Activated naive CD8-positive, alpha-beta T cell (primary cell): ENCODE measurements around the gene ANKRD42.
A peak's percentile ranks its signal among the peaks of the same experiment; 100 is the strongest.

Experiments used
- H3K27ac Mint-ChIP-seq: one replicate; pipeline ENCODE4 v1.8.0; 2021; ENCODE audit warnings: mixed read lengths
- H3K27me3 Mint-ChIP-seq: one replicate; pipeline ENCODE4 v1.8.0; 2021; ENCODE audit warnings: mixed read lengths
- H3K36me3 Mint-ChIP-seq: one replicate; pipeline ENCODE4 v1.8.0; 2021; ENCODE audit warnings: mixed read lengths
- H3K4me1 Mint-ChIP-seq: one replicate; pipeline ENCODE4 v1.8.0; 2021; ENCODE audit warnings: low read depth, mixed read lengths
- H3K4me3 Mint-ChIP-seq: one replicate; pipeline ENCODE4 v1.8.0; 2021; ENCODE audit warnings: mild to moderate bottlenecking, mixed read lengths
- H3K9me3 Mint-ChIP-seq: one replicate; pipeline ENCODE4 v1.8.0; 2021; ENCODE audit warnings: low read depth, mixed read lengths

ANKRD42 gene

GRCh38 chr11:83284501-83285150 lies 91.1 kb downstream of the ANKRD42 start:
- Mint-ChIP-seq H3K4me1 (peaks cover 55% of the 10 kb centered on the region), H3K4me3 (peak overlapping the region; percentile 94), H3K36me3 (peaks cover 8% of the 10 kb centered on the region), H3K27ac (peak overlapping the region; percentile 98), H3K9me3 (no peaks in the 10 kb centered on the region), H3K27me3 (no peaks in the 10 kb centered on the region)

GRCh38 chr11:83285151-83285770 lies 91.7 kb downstream of the ANKRD42 start:
- H3K36me3 Mint-ChIP-seq = peaks cover 8% of the 10 kb centered on the region
- peak overlapping the region; percentile 94 for H3K4me3 Mint-ChIP-seq
- peaks cover 52% of the 10 kb centered on the region for H3K4me1 Mint-ChIP-seq
- H3K27ac Mint-ChIP-seq = peak overlapping the region; percentile 98
- no peaks in the 10 kb centered on the region for H3K9me3 Mint-ChIP-seq
- H3K27me3 Mint-ChIP-seq = no peaks in the 10 kb centered on the region

GRCh38 chr11:83285771-83286528 lies 92.4 kb downstream of the ANKRD42 start, which contains the start of gene CCDC90B:
TSS of gene CCDC90B (minus strand) at chr11:83286367. CDS start at chr11:83285972, 395 bp downstream.
- H3K27ac Mint-ChIP-seq = peak within 1 kb of the TSS; percentile 98
- no peaks in the 10 kb centered on the region for H3K27me3 Mint-ChIP-seq
- peaks cover 45% of the 10 kb centered on the region for H3K4me1 Mint-ChIP-seq
- H3K9me3 Mint-ChIP-seq = no peaks in the 10 kb centered on the region
- H3K36me3 Mint-ChIP-seq = peaks cover 8% of the 10 kb centered on the region
- peak within 1 kb of the TSS; percentile 94 for H3K4me3 Mint-ChIP-seq

GRCh38 chr11:83287631-83288030 lies 94.1 kb downstream of the ANKRD42 start:
- H3K9me3 Mint-ChIP-seq = no peaks in the 10 kb centered on the region
- H3K27me3 Mint-ChIP-seq = no peaks in the 10 kb centered on the region
- no peak overlapping the region for H3K4me3 Mint-ChIP-seq
- peaks cover 6% of the 10 kb centered on the region for H3K36me3 Mint-ChIP-seq
- H3K4me1 Mint-ChIP-seq = peaks cover 34% of the 10 kb centered on the region
- no peak overlapping the region for H3K27ac Mint-ChIP-seq

- Mint-ChIP-seq H3K9me3 (no peaks in the 10 kb centered on the region), H3K27ac (no peak overlapping the region), H3K4me3 (peak overlapping the region; percentile 59), H3K36me3 (no peaks in the 10 kb centered on the region), H3K27me3 (peaks cover 2% of the 10 kb centered on the region), H3K4me1 (peaks cover 11% of the 10 kb centered on the region)
Observed at GRCh38 chr11:83292709-83293456, 99.4 kb downstream of the ANKRD42 start.

GRCh38 chr11:83293457-83293774 lies 99.9 kb downstream of the ANKRD42 start:
- Mint-ChIP-seq H3K4me1 (peaks cover 11% of the 10 kb centered on the region), H3K27me3 (peaks cover 2% of the 10 kb centered on the region), H3K9me3 (no peaks in the 10 kb centered on the region), H3K4me3 (no peak overlapping the region), H3K27ac (no peak overlapping the region), H3K36me3 (no peaks in the 10 kb centered on the region)

DNA sequence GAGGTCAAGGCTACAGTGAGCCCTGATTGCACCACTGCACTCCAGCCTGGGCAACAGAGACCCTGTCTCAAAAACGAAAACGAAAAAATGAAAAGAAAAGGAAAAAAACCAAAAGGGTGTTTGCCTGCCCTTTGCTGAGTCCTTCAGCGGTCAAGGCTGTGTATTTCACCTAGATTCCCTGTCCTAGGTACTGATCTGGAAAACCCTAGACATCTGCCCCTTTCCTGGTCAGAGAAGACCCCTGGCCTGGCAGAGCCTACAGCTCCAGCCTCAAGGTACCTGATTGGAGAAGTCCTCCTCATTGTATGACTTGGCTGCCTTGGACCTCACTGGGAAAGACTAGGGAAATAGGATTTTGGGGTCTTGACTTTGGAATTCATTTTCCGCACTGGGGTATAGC lies 100.7 kb downstream of the ANKRD42 start:
- Mint-ChIP-seq H3K27me3 (peaks cover 2% of the 10 kb centered on the region), H3K27ac (no peak overlapping the region), H3K4me3 (no peak overlapping the region), H3K9me3 (no peaks in the 10 kb centered on the region), H3K4me1 (peaks cover 11% of the 10 kb centered on the region), H3K36me3 (no peaks in the 10 kb centered on the region)
